ENCODE measurements around the gene SOHLH1. TPM values are rescaled to one million over a fixed set of nuclear protein-coding genes. Genes with fewer than 3 reads are reported as not detected.

The SOHLH1 gene
- total and polyA plus RNA-seq, 4 donors = 0.43 to 1.0 (median 0.74) TPM

DNA sequence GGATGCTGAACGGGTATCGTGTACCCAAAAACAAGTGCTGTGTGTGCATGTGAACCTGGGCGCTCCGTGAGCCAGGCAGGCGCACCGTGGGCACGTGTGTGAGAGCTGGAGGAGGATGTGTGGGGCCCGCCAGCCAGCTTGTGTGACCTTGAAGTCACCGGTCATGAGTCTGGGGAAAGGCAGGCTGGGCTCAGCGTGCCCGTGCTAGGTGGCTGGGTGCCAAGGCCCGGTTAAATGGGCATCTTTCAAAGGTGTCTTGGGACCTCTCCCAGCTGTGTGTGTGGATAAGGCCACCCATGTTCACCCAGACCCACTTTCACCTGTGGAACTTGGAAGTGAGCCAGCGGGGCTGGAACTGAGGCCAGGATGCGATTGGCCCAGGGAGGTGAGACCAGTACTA, 6.1 kb upstream of the SOHLH1 start:
- WGBS (ENCODE audit: insufficient coverage) = 68% methylated on average over 14 of the region's 14 CpGs
- DNase-seq (ENCODE audit: low read depth in 4 of 6, low spot score in 6 of 6) = no peak
- no peaks in the 10 kb centered on the region for H3K9me3 ChIP-seq (ENCODE audit: control insufficient read depth, insufficient read depth, low read length)
- peaks cover 19% of the 10 kb centered on the region for H3K27me3 ChIP-seq (ENCODE audit: control insufficient read depth, insufficient read depth, low read length)
- H3K4me3 ChIP-seq (ENCODE audit: low read depth, low read length) = no peak overlapping the region
- H3K36me3 ChIP-seq (ENCODE audit: control insufficient read depth, insufficient read depth, low read length) = no peaks in the 10 kb centered on the region
- H3K27ac ChIP-seq (ENCODE audit: low read depth, low read length) = no peak overlapping the region
- peaks cover 39% of the 10 kb centered on the region for H3K4me1 ChIP-seq (ENCODE audit: control insufficient read depth, insufficient read depth, low read length)

DNA sequence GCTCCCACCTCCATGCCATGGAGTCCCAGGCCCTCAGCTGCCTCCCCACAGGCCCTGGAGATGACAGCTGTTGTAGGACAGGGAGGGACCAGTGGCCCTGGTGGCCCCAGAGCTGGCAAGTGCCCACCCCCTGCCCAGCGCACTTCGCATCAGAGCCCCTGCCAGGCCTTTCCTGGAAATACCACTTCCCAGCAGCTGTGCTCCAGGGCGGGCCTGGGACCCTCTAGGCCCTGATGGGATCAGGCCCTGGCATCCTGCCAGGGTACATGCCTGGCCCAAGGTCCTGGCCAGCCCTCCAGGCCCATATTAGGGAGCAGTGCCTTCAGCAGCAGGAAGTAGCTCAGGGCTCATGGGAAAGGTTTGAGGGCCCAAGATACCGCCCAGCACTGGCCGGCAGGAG, 5.2 kb upstream of the SOHLH1 start:
- Histone ChIP-seq H3K4me3 (ENCODE audit: low read depth, low read length) (no peak overlapping the region), H3K36me3 (ENCODE audit: control insufficient read depth, insufficient read depth, low read length) (no peaks in the 10 kb centered on the region), H3K9me3 (ENCODE audit: control insufficient read depth, insufficient read depth, low read length) (no peaks in the 10 kb centered on the region), H3K4me1 (ENCODE audit: control insufficient read depth, insufficient read depth, low read length) (peaks cover 39% of the 10 kb centered on the region), H3K27me3 (ENCODE audit: control insufficient read depth, insufficient read depth, low read length) (peaks cover 19% of the 10 kb centered on the region), H3K27ac (ENCODE audit: low read depth, low read length) (no peak overlapping the region)
- 86% methylated on average over 5 of the region's 5 CpGs for WGBS (ENCODE audit: insufficient coverage)
- DNase-seq (ENCODE audit: low read depth in 4 of 6, low spot score in 6 of 6) = no peak

DNA sequence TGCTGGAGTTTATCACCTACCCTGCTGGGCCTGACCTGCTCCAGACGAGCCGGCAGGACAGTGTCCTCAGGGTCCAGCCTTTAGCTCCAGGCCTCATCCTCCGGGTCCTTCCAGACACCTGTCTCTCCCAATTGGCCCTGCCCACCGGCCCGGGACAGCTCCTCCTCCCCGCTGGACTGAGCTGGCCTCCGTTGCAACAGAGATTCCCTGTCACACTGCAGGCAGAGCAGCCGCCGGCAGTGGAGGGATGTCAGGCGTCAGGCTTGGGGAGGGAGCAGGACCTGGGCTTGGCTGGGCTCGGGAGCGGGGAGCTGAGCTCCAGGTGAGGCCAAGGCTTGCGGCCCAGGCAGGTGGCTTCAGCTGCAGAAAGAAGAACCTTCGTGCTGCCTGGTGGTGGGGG, 4.4 kb upstream of the SOHLH1 start:
- no peak for DNase-seq (ENCODE audit: low read depth in 4 of 6, low spot score in 6 of 6)
- peaks cover 39% of the 10 kb centered on the region for H3K4me1 ChIP-seq (ENCODE audit: control insufficient read depth, insufficient read depth, low read length)
- H3K4me3 ChIP-seq (ENCODE audit: low read depth, low read length) = no peak overlapping the region
- 20% methylated on average over 14 of the region's 14 CpGs for WGBS (ENCODE audit: insufficient coverage)
- no peaks in the 10 kb centered on the region for H3K9me3 ChIP-seq (ENCODE audit: control insufficient read depth, insufficient read depth, low read length)
- no peak overlapping the region for H3K27ac ChIP-seq (ENCODE audit: low read depth, low read length)
- no peaks in the 10 kb centered on the region for H3K36me3 ChIP-seq (ENCODE audit: control insufficient read depth, insufficient read depth, low read length)
- H3K27me3 ChIP-seq (ENCODE audit: control insufficient read depth, insufficient read depth, low read length) = peaks cover 19% of the 10 kb centered on the region

DNA sequence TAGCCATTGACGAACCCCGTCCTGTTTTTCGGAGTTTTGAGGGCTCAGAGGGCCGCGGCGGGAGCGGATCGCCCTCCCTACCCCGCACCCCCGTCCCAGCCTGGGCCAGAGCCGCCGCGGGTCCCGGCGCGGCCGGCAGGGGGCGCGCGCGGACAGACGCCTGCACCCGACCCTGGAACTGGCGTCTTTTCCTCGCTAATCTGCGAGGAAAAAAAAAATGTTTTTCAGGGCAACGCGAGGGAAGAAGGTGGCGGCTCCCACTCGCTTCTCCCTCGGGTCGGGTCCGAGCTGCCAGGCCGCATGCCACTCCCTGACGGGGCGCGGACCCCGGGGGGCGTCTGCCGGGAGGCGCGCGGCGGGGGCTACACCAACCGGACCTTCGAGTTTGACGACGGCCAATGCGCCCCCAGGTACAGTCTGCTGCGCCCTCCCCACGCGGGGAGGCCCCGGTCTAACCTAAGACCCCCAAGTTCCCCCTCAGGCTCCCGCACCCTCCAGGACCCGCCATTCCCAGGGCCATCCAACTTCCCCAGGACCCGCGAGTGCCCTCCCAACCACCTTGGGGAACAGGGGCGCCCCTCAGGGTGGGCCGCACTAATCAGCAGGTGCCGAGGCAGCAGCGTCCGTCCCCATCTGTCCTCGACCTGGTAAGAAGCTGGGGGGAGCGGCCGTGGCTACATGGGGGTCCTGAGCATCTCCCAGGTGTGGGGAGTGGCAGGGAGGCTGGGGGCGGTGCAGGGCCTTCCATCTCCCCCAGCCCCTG, 2.9 kb upstream of the SOHLH1 start, which contains the start of gene KCNT1:
TSS of gene KCNT1 (plus strand) at position 227 of the 763 bp plus-strand sequence. CDS start at position 301, 74 bp downstream.
- no peak within 1 kb of the TSS for H3K4me3 ChIP-seq (ENCODE audit: low read depth, low read length)
- H3K36me3 ChIP-seq (ENCODE audit: control insufficient read depth, insufficient read depth, low read length) = no peaks in the 10 kb centered on the region
- peaks cover 19% of the 10 kb centered on the region for H3K27me3 ChIP-seq (ENCODE audit: control insufficient read depth, insufficient read depth, low read length)
- H3K4me1 ChIP-seq (ENCODE audit: control insufficient read depth, insufficient read depth, low read length) = peaks cover 31% of the 10 kb centered on the region
- H3K27ac ChIP-seq (ENCODE audit: low read depth, low read length) = no peak within 1 kb of the TSS
- peak in 4 of 6 donors; percentile 19 to 82 (median 56) for DNase-seq (ENCODE audit: low read depth in 4 of 6, low spot score in 6 of 6)
- 10% methylated on average over 63 of the region's 66 CpGs for WGBS (ENCODE audit: insufficient coverage)
- no peaks in the 10 kb centered on the region for H3K9me3 ChIP-seq (ENCODE audit: control insufficient read depth, insufficient read depth, low read length)

DNA sequence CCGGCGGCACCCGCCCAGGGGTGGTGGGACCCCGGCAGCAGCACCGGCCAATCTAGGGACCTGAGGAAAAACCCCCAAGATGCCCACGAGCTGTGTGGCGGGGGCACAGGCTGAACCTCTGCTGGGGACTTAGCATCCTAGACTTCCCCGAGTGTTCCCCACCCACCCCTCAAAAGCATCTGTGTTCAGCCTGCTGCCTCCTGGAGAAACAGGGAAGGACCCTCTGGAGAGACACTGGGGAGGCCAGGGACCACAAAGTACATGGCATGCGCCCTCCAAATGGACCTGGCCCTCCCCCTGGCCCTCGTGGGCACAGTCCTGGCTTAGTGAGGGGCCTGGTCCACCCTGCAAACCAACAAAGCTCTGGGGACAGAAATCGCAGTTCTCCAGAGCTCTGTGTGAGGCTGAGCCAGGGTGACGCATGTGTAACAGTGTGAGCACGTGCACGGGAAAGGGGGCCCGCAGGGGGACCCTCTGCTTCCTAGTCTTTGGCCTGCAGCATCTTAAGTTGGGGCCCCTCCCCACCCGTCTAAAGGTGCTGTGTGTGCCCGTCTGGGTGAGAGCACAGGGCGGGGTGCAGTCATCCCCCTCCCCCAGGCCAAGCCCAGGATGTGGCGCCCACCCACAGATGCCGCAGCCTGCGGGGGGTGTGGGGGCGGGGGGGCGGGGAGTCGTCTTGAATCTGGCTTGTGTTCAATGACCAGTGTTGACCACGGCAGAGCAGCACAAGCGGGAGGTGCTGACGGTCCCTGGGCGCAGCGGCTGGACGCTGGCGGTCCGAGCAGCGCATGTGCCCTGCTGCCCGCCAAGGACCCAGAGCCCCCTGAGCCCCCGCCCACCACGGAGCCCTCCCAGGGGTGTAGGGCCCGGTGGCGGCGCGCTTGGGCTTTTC, 2.0 kb upstream of the SOHLH1 start:
- Histone ChIP-seq H3K27me3 (ENCODE audit: control insufficient read depth, insufficient read depth, low read length) (peaks cover 19% of the 10 kb centered on the region), H3K9me3 (ENCODE audit: control insufficient read depth, insufficient read depth, low read length) (no peaks in the 10 kb centered on the region), H3K4me1 (ENCODE audit: control insufficient read depth, insufficient read depth, low read length) (peaks cover 28% of the 10 kb centered on the region), H3K36me3 (ENCODE audit: control insufficient read depth, insufficient read depth, low read length) (no peaks in the 10 kb centered on the region), H3K4me3 (ENCODE audit: low read depth, low read length) (no peak overlapping the region), H3K27ac (ENCODE audit: low read depth, low read length) (no peak overlapping the region)
- DNase-seq (ENCODE audit: low read depth in 4 of 6, low spot score in 6 of 6) = peak in 1 of 6 donors; percentile 42
- WGBS (ENCODE audit: insufficient coverage) = 24% methylated on average over 36 of the region's 40 CpGs

DNA sequence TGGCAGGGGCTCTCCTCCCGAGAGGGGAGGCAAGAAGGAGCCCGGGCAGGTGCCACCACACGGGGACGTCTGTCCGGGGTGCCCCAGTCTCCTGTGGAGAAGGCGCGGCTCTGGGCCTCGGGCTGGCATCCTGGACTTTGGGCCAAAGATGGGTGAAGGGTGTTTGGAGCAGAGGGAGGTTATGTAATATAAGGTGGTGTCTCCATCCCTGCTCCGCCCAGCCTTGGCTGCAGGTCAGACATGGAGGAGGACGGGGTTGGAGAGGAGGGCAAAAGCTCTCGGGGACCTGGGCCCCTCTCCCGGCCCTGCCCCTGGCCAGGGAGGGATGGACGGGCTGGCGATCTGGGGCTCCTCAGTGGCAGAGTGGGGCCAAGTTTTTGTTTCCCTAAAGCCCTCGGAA, 1.2 kb upstream of the SOHLH1 start:
- Histone ChIP-seq H3K27me3 (ENCODE audit: control insufficient read depth, insufficient read depth, low read length) (peaks cover 19% of the 10 kb centered on the region), H3K36me3 (ENCODE audit: control insufficient read depth, insufficient read depth, low read length) (no peaks in the 10 kb centered on the region), H3K9me3 (ENCODE audit: control insufficient read depth, insufficient read depth, low read length) (no peaks in the 10 kb centered on the region), H3K27ac (ENCODE audit: low read depth, low read length) (no peak overlapping the region), H3K4me3 (ENCODE audit: low read depth, low read length) (no peak overlapping the region), H3K4me1 (ENCODE audit: control insufficient read depth, insufficient read depth, low read length) (peaks cover 28% of the 10 kb centered on the region)
- WGBS (ENCODE audit: insufficient coverage) = 76% methylated on average over 15 of the region's 15 CpGs
- no peak for DNase-seq (ENCODE audit: low read depth in 4 of 6, low spot score in 6 of 6)

DNA sequence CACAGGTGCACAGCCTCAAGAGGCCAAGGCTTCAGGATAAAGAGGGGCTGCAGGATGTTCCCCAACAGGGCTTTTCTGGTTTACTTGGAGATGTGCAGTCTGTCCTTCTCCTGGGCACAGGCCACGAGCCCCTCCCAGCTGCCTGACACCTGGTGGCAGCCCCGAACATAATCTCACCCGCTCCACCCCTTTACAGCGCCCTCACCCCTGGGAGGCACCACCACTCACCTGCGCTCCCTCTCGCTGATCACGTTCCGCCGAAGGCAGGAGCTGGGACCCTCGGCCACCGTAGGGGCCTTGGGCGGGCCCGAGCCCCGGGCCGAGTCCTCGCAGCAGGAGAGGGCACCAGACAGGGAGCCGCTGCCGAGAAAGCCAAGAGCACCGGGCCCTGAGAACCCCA, 514 bp downstream of the SOHLH1 start:
- peaks cover 21% of the 10 kb centered on the region for H3K4me1 ChIP-seq (ENCODE audit: control insufficient read depth, insufficient read depth, low read length)
- WGBS (ENCODE audit: insufficient coverage) = 79% methylated on average over 19 of the region's 19 CpGs
- no peaks in the 10 kb centered on the region for H3K36me3 ChIP-seq (ENCODE audit: control insufficient read depth, insufficient read depth, low read length)
- DNase-seq (ENCODE audit: low read depth in 4 of 6, low spot score in 6 of 6) = no peak
- H3K27me3 ChIP-seq (ENCODE audit: control insufficient read depth, insufficient read depth, low read length) = peaks cover 16% of the 10 kb centered on the region
- no peaks in the 10 kb centered on the region for H3K9me3 ChIP-seq (ENCODE audit: control insufficient read depth, insufficient read depth, low read length)
- no peak overlapping the region for H3K27ac ChIP-seq (ENCODE audit: low read depth, low read length)
- H3K4me3 ChIP-seq (ENCODE audit: low read depth, low read length) = no peak overlapping the region

DNA sequence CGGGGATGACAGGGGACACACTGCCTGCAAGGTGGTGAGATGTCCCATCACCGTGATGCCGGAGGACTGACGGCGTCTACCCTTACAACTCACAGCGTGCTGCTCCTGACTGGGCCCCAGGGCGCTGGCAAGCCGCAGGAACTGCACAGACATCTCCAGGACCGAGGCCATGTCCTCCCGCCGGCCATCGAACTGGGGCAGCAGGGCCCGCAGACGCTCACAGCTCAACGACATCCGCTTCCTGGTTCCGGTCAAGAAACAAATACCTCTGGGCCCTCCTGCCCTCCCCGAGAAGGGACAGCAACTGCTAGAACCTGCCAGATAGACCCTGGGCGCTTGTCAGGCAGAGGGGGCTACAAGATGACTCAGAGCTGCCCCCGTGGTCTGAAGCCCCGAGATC, 1.0 kb downstream of the SOHLH1 start:
- WGBS (ENCODE audit: insufficient coverage) = 80% methylated on average over 21 of the region's 21 CpGs
- Histone ChIP-seq H3K4me3 (ENCODE audit: low read depth, low read length) (no peak overlapping the region), H3K36me3 (ENCODE audit: control insufficient read depth, insufficient read depth, low read length) (no peaks in the 10 kb centered on the region), H3K27ac (ENCODE audit: low read depth, low read length) (no peak overlapping the region), H3K27me3 (ENCODE audit: control insufficient read depth, insufficient read depth, low read length) (peaks cover 12% of the 10 kb centered on the region), H3K4me1 (ENCODE audit: control insufficient read depth, insufficient read depth, low read length) (peaks cover 24% of the 10 kb centered on the region), H3K9me3 (ENCODE audit: control insufficient read depth, insufficient read depth, low read length) (no peaks in the 10 kb centered on the region)
- DNase-seq (ENCODE audit: low read depth in 4 of 6, low spot score in 6 of 6) = no peak

DNA sequence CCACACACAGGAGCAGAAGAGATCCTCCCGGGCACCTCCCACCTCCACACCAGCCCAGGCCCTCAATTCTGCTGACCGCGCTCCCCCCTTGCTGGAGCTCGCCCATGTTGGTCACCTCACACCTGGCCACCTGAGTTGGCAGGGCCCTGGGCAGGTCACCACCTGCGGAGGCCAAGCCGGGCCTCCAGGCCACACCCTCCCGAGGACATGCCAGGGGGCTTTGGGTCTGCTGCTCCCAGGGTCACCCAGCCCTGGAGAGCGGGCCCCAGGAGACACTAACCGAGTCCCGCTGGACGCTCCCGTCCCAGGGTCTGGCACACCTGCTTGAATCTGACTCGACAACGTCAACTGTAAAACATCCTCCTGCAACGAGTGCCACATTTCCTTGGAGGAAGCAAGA, 2.1 kb downstream of the SOHLH1 start:
- DNase-seq (ENCODE audit: low read depth in 4 of 6, low spot score in 6 of 6) = no peak
- H3K4me1 ChIP-seq (ENCODE audit: control insufficient read depth, insufficient read depth, low read length) = peaks cover 30% of the 10 kb centered on the region
- H3K27me3 ChIP-seq (ENCODE audit: control insufficient read depth, insufficient read depth, low read length) = peaks cover 2% of the 10 kb centered on the region
- 80% methylated on average over 15 of the region's 15 CpGs for WGBS (ENCODE audit: insufficient coverage)
- no peaks in the 10 kb centered on the region for H3K36me3 ChIP-seq (ENCODE audit: control insufficient read depth, insufficient read depth, low read length)
- no peak overlapping the region for H3K27ac ChIP-seq (ENCODE audit: low read depth, low read length)
- no peak overlapping the region for H3K4me3 ChIP-seq (ENCODE audit: low read depth, low read length)
- no peaks in the 10 kb centered on the region for H3K9me3 ChIP-seq (ENCODE audit: control insufficient read depth, insufficient read depth, low read length)
